ENCODE measurements around the gene SYT1.
"Not testable (repeated sequence)": the region's sequence is repeated elsewhere in the genome, so short reads cannot be mapped to it uniquely, and the experiment has no call there.

The SYT1 gene

DNA sequence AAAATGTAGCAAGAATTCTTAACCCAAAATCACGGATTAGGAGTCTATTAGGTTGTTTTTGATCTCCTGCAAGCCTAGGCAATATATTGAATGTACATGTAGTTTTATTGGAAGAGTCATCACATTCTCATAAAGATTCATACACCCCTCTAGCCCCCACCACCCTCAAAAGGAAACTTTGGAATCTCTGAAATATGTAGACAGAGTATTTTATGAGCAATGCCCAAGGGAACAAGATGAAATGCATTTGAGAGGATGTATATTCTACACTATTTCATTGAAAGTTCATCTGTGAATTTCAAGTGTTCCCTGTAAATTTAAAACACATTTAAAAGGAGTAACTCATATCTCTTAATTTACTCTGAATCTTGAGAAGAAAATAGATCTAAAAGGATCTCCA lies 103.7 kb downstream of the SYT1 start:
- no peak for DNase-seq (ENCODE audit: low read depth)

DNA sequence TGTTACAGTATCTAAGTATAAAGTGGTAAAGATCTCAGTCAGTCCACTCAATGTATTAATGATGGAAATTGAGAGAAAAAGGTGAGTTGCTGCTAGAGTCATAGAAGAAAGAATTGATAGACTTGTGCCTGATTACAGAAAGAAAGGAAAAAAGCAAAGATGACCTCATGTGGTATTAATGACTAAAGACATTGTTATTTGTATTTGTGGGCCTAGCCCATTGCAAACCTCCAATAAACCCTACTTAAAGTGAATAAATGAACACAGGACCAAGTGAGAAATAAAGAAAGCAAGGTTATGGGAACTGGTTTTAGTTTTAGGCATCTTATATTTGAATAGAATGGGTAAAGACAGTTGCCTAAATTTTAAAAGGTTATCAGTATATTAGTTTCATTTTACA lies 105.5 kb downstream of the SYT1 start:
- no peak for DNase-seq (ENCODE audit: low read depth)

DNA sequence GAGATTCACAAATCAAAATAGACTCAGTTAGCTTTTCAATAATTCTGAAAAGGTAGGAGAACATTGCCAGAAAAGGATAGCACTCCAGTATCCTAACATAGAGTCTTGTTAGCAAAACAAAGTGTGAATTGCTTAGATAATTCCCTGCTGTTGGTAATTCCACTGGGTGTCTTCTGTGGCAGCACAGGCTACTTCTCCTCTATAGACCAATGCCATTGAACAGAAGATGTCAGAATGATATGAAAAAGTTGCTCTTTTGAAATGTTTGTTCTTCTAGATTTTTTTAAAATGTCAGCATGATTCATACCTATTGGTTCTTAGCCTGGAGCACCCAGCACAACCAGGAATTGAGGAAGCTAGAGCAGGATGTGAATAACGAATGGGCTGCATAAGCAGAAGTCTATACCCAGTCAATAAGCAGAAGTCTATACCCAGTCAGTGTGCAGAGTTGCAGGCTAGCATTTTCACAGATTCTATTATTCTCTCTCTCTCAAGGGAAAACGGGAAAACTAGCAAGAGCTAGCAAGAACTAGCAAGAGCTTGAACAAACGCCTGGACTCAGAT lies 112.8 kb downstream of the SYT1 start:
- DNase-seq (ENCODE audit: low read depth), result no peak

DNA sequence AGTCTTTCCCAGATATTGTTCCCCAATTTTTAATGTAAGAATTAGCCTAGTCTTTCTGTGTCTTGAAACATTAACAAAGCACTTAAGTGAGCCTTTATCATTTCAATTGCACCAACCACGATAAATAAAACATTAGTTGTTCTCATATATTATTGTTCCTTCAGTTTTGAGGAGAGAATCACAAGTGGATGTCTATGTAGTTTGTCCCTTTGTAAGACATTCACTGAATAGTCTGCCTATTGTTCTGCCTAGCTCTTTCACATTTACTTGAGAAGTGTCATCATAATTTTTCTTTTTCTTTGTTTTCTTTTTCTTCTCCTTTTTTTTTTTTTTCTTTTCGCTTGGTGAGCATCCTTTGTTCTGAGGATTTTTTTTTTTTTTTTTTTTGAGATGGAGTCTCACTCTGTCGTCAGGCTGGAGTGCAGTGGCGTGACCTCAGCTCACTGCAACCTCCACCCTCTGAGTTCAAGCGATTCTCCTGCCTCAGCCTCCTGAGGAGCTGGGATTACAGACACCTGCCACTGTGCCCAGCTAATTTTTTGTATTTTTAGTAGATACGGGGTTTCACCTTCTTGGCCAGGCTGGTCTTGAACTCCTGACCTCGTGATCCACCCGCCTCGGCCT lies 129.7 kb downstream of the SYT1 start:
- DNase-seq (ENCODE audit: low read depth), result no peak

DNA sequence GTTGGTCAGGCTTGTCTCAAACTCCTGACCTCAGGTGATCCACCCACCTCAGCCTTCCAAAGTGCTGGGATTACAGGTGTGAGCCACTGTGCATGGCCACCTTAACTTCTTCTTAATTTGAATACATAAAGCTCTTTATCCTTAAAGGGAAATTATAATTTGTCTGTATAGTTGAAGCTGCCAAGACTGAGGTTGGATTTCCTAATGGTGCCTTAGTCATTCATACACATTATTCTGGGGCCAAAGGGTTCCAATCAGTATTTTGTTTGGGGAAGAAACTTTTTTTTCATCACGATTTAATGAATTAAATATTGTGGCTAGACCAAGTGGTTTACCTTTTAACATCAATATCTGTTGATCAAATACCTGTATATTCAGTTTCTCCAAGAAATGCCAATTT lies 135.9 kb downstream of the SYT1 start:
- DNase-seq (ENCODE audit: low read depth), result no peak

DNA sequence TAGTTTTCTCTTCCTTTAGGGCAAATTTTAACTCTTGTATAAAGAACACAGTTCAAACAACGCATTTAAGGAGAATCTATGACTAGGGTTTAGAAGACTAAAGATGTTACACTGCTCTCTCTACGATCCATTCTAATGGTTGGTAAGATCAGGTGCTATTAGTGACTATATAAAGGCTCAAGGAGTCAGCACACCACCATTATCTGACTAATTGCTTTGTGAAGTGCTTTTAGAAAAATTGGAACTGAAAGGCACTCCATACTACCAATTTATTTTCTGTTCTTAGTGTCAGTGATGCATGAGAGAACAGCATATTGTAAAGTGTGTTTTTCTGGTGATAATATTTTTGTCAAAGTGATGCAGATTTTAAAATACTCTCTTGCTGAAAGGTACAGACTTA lies 136.8 kb downstream of the SYT1 start:
- DNase-seq (ENCODE audit: low read depth), result no peak

DNA sequence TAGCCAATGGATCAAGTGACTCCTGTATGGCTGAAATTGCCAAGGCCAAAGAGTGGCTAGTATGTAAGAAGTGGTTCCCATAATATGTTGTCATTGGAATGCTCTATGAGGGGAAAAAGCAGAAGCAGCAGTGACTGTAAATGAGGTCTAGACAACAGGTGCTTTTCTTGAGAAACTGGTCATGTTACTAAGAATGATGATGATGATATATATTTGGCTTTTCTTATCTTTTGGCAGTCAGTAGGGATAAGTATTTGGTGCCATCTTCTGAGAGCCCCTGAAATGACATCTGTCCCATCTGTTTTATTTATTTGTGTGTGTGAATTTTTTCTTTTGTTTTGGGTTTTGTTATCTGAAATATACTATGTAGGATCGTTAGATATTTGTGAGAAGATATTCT lies 141.7 kb downstream of the SYT1 start:
- DNase-seq (ENCODE audit: low read depth), result no peak

DNA sequence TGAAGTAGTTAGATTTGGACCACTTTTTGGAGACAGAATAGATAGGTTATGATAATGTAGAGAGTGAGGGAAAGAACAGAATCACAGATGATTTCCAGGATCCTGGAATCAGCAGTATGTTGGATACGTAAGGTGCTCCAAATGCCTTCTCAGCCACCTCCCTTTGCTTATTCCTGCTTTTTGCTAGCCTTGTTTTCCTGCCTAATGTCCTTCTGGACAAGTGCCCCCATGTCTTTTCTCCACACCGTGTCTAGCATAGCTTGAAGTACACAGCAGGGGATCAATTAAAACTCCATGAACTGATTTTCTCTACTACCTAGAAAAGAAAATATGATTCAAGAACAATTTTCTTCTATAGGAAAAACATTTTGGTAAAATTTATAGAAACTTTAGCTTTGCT lies 144.0 kb downstream of the SYT1 start:
- DNase-seq (ENCODE audit: low read depth), result no peak

DNA sequence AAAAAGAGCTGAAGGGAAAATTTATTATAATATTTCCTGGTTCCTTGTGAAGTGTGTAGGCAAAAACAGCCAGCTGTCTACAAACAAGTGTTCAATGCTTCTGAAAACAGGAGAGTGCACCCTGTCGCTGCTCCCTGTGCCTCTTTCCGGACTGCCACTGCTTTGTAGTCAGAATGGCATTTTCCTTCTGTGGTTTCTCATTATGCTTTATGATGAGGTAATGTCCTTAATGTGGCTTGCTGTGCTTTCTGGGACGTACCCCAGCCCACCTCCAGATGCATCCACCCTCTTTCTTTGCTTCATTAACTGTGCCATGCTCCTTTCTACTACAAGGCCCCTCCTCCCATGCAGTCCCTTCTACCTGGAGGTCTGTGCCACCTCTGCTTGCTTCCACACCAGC lies 148.1 kb downstream of the SYT1 start:
- DNase-seq (ENCODE audit: low read depth), result no peak

DNA sequence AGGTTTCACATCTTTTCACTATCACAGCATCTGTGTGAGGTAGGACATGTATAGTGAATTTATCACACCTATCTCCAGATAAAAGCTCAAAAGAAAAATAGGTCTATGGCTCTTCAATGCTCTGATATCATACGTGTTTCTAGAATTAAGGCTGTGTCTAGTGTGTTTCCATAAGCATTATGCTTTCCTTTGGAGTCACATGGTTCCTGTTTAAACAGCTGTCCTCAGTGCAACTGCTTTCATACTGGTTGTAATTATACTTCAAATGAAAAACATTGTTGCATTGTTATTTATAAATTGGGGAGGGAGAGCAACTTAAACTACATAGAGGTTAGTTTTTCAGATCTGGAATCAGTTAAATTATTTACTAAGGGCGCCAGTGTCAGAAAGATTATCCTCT lies 151.6 kb downstream of the SYT1 start:
- DNase-seq (ENCODE audit: low read depth), result no peak

DNA sequence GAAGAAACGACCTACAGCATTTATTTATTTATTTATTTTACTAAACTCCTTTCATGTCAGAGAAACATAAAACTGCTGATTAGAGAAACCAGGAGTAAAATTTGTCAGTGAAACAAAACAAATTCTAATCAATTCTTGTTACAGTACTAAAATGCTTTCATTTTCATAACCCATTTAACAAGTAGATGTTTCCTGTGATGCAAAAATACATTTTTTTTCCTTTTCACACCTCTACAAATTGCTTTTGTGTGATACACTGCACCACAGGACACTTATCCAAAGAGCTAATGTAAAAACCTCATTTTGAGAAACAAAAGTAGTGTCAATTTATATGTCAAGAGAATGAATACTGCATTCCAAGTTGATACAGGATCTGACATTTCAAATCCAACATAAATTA lies 155.1 kb downstream of the SYT1 start:
- no peak for DNase-seq (ENCODE audit: low read depth)

DNA sequence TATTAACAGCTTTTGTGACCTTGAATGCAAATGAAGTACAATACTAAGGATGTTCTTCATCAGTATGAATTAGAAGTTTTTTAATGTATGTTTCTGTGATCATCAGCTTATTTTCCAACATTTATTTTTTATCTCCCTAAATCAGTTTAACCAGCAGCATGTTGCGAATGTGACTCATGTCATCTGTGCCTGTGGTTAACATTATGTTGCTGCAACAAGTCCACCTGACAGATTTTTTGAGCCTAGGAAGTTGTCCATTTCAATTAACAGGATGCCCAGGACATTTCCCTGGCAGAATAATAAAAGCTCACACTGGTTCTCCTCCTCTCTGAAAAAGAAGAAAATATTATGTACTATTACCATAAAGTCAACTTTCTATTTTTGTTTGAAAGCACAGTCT lies 155.5 kb downstream of the SYT1 start:
- DNase-seq (ENCODE audit: low read depth), result no peak

DNA sequence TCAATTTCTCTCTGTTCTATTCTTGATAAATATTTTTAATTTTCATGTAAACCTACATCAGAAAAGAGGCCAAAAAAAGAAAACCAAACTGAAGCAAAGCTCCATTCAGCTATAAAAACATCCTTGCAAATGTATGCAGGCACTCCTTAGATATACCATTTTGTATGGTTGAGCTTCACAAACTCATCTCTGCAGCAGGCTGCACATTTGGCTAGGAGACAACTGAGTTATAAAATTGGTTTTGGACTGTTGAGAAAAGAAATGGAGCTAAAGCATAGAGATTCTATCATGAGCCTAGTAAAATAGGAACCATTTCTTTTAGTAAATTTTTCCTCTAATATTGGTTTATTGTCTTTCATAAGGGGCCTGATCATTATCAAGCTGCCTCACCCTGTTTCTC lies 156.4 kb downstream of the SYT1 start:
- no peak for DNase-seq (ENCODE audit: low read depth)

DNA sequence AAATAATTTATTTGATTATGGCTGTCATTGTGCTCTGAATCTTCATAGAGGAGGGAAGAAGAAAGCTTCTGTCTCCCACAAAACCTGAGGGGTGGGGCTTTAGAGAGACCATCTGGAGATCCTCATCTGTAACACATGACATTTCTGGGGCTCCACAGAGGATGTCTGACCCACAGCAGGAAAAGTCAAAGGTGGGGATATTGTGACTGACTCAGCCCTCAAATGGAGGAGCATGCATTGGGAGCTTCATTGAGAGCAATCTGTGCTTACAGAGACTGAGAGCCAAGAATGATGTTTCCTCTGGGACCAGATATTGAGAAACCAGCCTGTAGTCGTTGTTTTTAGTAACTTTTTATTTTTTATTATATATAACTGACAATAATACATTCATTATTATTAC lies 158.7 kb downstream of the SYT1 start:
- DNase-seq (ENCODE audit: low read depth), result no peak

DNA sequence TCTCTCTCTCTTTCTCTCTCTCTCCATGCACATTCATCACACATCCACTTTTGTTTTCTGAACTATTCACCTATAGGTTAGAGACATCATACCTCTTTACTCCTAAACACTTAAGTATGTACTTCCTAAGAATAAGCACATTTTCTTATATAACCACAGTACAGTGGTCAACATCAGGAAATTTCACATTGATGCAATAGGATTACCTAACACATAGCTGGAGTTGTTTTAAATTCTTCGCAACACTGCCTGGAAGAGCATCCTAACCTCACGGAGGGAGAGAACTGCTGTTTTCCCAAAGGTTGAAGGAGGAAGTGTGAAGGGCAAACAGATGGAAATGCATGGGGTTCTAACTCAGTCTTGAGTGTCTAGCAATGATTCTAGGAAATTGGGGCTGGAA lies 159.2 kb downstream of the SYT1 start:
- no peak for DNase-seq (ENCODE audit: low read depth)

DNA sequence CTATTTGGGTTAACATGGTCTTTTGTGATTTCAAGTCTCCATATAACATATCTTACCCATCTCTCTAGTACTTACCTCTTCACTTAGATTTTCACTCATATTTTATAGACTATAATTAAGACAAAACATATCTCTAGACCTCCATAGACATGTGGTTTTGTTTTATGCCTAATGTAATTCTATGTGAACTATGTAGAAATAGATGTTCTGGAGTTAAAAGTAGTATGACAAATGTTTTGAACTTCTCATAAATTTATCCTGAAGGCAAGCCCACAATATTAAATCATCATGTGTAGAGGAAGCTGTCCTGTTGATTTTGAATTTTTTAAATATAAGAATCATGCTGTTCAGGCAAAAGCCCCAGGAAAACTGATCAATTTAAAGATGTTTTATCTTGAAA lies 169.2 kb downstream of the SYT1 start:
- no peak for DNase-seq (ENCODE audit: low read depth)

DNA sequence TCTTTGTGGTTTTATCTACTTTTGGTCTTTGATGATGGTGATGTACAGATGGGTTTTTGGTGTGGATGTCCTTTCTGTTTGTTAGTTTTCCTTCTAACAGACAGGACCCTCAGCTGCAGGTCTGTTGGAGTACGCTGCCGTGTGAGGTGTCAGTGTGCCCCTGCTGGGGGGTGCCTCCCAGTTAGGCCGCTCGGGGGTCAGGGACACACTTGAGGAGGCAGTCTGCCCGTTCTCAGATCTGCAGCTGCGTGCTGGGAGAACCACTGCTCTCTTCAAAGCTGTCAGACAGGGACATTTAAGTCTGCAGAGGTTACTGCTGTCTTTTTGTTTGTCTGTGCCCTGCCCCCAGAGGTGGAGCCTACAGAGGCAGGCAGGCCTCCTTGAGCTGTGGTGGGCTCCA lies 180.2 kb downstream of the SYT1 start:
- not testable (repeated sequence) for DNase-seq (ENCODE audit: low read depth)

DNA sequence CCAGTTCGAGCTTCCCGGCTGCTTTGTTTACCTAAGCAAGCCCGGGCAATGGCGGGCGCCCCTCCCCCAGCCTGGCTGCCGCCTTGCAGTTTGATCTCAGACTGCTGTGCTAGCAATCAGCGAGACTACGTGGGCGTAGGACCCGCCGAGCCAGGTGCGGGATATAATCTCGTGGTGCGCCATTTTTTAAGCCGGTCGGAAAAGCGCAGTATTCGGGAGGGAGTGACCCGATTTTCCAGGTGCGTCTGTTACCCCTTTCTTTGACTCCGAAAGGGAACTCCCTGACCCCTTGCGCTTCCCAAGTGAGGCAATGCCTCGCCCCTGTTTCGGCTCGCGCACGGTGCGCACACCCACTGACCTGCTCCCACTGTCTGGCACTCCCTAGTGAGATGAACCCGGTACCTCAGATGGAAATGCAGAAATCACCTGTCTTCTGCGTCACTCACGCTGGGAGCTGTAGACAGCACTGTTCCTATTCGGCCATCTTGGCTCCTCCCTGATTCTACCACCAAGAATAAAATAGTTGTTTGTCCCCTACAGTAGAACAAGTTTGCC lies 180.7 kb downstream of the SYT1 start:
- DNase-seq (ENCODE audit: low read depth), result not testable (repeated sequence)

DNA sequence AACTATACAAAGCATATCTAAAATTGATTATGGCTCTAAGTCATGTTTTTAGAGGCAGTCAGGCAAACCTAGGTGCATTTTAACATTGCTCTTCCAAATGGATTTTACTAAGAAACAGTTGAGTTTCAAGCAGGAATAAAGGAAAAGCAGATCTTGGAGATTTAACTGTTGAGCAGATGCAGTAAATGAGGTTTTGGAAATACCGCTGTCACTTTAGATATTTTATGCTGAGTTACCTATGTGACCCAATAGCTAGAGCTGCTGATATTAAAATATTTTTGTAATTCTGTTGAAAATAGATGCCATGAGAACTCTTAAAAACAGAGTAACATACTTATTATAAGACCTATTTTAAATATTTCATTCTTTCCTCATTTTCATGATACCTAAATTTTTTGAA lies 181.4 kb downstream of the SYT1 start:
- no peak for DNase-seq (ENCODE audit: low read depth)

DNA sequence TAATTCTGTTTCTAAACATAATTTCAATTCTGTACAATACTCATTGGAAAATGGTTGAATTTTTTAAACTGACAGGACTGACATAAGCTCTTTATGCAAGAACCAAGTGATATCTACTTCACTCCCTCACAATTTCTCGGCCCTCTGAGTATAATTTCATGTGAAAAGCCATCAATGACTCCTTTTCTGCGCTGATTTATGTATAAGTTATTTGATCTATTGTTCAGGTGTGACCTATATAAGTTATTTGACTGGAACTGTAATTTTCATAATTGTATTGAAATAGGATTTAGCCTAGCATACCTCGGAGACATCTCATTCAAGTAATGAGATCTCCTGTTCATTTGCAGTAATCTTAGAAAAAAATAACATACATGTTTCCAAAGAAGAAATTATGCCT lies 184.4 kb downstream of the SYT1 start:
- no peak for DNase-seq (ENCODE audit: low read depth)

DNA sequence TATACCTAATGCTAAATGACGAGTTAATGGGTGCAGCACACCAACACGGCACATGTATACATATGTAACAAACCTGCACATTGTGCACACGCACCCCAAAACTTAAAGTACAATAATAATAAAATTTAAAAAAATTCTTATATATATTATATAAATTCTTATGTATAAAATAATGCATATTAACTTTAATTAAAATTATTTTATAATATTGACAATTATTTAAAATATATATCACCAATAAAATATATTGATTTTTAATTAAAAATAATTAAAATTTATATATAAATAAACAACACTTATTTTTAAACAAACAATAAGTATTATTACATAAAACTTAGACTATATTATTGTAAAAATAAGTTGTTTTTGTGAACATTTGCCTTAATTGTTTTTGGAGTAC lies 188.8 kb downstream of the SYT1 start:
- DNase-seq (ENCODE audit: low read depth), result no peak

DNA sequence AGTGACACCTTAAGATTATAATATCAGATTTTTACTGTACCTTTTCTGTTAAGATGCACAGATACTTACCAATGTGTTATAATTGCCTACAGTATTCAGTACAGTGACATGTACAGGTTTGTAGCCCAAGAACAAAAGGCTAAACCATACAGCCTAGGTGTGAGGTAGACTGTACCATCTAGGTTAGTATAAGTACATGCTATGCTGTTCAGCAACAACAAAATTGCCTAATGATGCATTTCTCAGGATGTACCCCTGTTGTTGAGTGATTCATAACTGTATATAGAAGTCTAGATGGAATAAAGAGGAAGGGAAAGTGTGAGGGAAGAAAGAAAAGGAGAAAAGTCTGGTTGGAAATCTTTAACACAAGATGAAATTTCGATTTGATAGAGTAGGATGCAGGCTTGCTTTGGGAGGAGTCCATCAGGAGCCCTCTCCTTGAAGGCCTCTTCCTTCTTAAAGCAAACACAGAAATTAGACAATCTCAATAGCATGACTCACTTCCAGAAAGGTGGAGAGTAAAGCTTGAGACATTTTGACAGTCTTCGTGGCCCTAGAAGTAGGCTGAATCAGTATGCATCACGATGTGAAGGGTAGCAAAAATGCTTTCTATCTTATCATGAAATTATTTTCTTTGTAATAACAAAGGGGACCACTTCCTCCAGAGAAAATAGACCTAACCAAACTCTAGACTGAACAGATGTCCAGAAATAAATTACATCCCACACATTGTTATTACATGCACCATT lies 191.5 kb downstream of the SYT1 start:
- no peak for DNase-seq (ENCODE audit: low read depth)

DNA sequence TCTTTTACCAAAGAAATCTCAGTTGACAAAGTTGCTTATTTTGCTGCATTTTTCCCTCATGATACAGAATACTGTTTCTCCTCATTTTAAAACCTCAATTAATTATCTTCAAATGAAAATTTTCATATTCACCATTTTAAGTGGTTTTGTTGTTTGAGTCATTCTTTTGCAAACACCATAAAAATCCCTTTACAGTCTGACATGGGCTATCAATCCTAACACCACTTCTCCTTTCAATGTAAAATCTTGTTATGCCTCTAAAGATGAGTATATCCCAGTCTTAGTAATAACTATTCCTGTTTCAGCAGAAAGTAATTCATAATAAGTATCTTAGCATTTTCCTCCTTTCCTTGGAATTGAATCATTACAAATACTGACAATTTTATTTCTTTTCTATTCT lies 192.2 kb downstream of the SYT1 start:
- DNase-seq (ENCODE audit: low read depth), result no peak

DNA sequence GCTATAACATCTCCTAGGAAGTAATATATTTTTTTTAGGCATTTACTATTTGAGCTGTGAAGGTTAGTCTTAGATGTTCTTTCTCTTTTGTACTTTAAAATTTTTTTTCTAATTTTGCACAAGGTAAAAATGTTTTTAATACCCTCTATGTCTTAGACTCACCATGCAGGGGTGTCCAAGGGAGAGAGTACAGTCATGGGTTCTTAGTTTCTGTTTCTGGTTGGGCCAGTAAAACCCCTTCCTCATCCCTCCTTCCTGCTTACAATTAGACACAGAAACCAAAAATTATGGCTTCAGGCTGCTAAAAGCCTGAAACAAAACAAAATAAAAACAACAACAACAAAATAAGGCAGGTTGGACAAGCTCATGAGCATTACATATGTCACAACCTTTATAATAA lies 193.0 kb downstream of the SYT1 start:
- DNase-seq (ENCODE audit: low read depth), result no peak
